Stimulated activated CD8-positive, alpha-beta memory T cell treated with anti-CD3 and anti-CD28 coated beads, Interleukin-7, amount 100 ng/mL, for 24 hours (primary cell): ENCODE data around the gene DOK4.
A peak's percentile ranks its signal among the peaks of the same experiment; 100 is the strongest.

Experiments used
- DNase-seq: peaks from one replicate; pipeline ENCODE4 v3.0.0-alpha.2; 2020; ENCODE audit warnings: low read depth

DOK4 gene

GRCh38 chr16:57485916-57486857 lies at the start of gene DOK4:
Gene DOK4, minus strand, starts transcription at chr16:57486493. Its CDS starts 6,986 bp downstream, at chr16:57479507.
- DNase-seq = peak; percentile 75

GRCh38 chr16:57535680-57536305 lies 49.5 kb upstream of the DOK4 start:
- peak; percentile 81 for DNase-seq

- no peak for DNase-seq
These were observed 48.8 kb upstream of the DOK4 start for GRCh38 chr16:57534881-57535658.

GRCh38 chr16:57534337-57534880 lies 48.1 kb upstream of the DOK4 start:
- no peak for DNase-seq

GRCh38 chr16:57533431-57534336 lies 47.4 kb upstream of the DOK4 start:
- DNase-seq = no peak

- no peak for DNase-seq
These were observed 46.0 kb upstream of the DOK4 start for GRCh38 chr16:57532266-57532625.

- no peak for DNase-seq
These were observed 45.5 kb upstream of the DOK4 start for GRCh38 chr16:57531635-57532265.

- no peak for DNase-seq
These were observed 44.9 kb upstream of the DOK4 start for GRCh38 chr16:57531253-57531575.

GRCh38 chr16:57530522-57531252 lies 44.4 kb upstream of the DOK4 start:
- DNase-seq = no peak

GRCh38 chr16:57530104-57530521 lies 43.8 kb upstream of the DOK4 start:
- peak; percentile 41 for DNase-seq

GRCh38 chr16:57529391-57530103 lies 43.3 kb upstream of the DOK4 start:
- no peak for DNase-seq

- DNase-seq = no peak
These were observed 42.5 kb upstream of the DOK4 start for GRCh38 chr16:57528499-57529390.

GRCh38 chr16:57527610-57528360 lies 41.5 kb upstream of the DOK4 start:
- no peak for DNase-seq

- DNase-seq = no peak
These were observed 40.7 kb upstream of the DOK4 start for GRCh38 chr16:57527027-57527426.

- DNase-seq = no peak
These were observed 40.2 kb upstream of the DOK4 start for GRCh38 chr16:57526498-57526897.

GRCh38 chr16:57525761-57526160 lies 39.5 kb upstream of the DOK4 start:
- no peak for DNase-seq

- DNase-seq = no peak
These were observed 36.7 kb upstream of the DOK4 start for GRCh38 chr16:57522960-57523359.
